Measurements from ENCODE around the gene NGLY1.

NGLY1 gene

GRCh38 chr3:25783661-25784512 lies 644 bp upstream of the NGLY1 start:
- DNase-seq (ENCODE audit: low read depth in 1 of 2, low spot score in 1 of 2) = peak in 1 of 2 donors; percentile 5

GRCh38 chr3:25782636-25782937 lies 656 bp downstream of the NGLY1 start:
- no peak for DNase-seq (ENCODE audit: low read depth in 1 of 2, low spot score in 1 of 2)

GRCh38 chr3:25781758-25782594 lies 1.3 kb downstream of the NGLY1 start:
- no peak for DNase-seq (ENCODE audit: low read depth in 1 of 2, low spot score in 1 of 2)

- no peak for DNase-seq (ENCODE audit: low read depth in 1 of 2, low spot score in 1 of 2)
These were observed 2.0 kb downstream of the NGLY1 start for GRCh38 chr3:25781145-25781757.

- DNase-seq (ENCODE audit: low read depth in 1 of 2, low spot score in 1 of 2) = no peak
These were observed 2.6 kb downstream of the NGLY1 start for GRCh38 chr3:25780618-25781017.

GRCh38 chr3:25775936-25776335 lies 7.3 kb downstream of the NGLY1 start:
- DNase-seq (ENCODE audit: low read depth in 1 of 2, low spot score in 1 of 2) = no peak

GRCh38 chr3:25768851-25769250 lies 14.4 kb downstream of the NGLY1 start:
- no peak for DNase-seq (ENCODE audit: low read depth in 1 of 2, low spot score in 1 of 2)

GRCh38 chr3:25751725-25752124 lies 31.5 kb downstream of the NGLY1 start:
- DNase-seq (ENCODE audit: low read depth in 1 of 2, low spot score in 1 of 2) = no peak

- DNase-seq (ENCODE audit: low read depth in 1 of 2, low spot score in 1 of 2) = no peak
These were observed 32.2 kb downstream of the NGLY1 start for GRCh38 chr3:25751048-25751447.

GRCh38 chr3:25749031-25749581 lies 34.1 kb downstream of the NGLY1 start:
- DNase-seq (ENCODE audit: low read depth in 1 of 2, low spot score in 1 of 2) = no peak

- DNase-seq (ENCODE audit: low read depth in 1 of 2, low spot score in 1 of 2) = no peak
These were observed 35.1 kb downstream of the NGLY1 start for GRCh38 chr3:25748189-25748588.

GRCh38 chr3:25747033-25747432 lies 36.2 kb downstream of the NGLY1 start:
- no peak for DNase-seq (ENCODE audit: low read depth in 1 of 2, low spot score in 1 of 2)

- DNase-seq (ENCODE audit: low read depth in 1 of 2, low spot score in 1 of 2) = no peak
These were observed 38.8 kb downstream of the NGLY1 start for GRCh38 chr3:25744470-25744869.

- no peak for DNase-seq (ENCODE audit: low read depth in 1 of 2, low spot score in 1 of 2)
These were observed 55.1 kb downstream of the NGLY1 start for GRCh38 chr3:25728101-25728500.

- no peak for DNase-seq (ENCODE audit: low read depth in 1 of 2, low spot score in 1 of 2)
These were observed 55.9 kb downstream of the NGLY1 start for GRCh38 chr3:25727316-25727715.

GRCh38 chr3:25725810-25726209 lies 57.4 kb downstream of the NGLY1 start:
- no peak for DNase-seq (ENCODE audit: low read depth in 1 of 2, low spot score in 1 of 2)

GRCh38 chr3:25724948-25725645 lies 58.1 kb downstream of the NGLY1 start:
- no peak for DNase-seq (ENCODE audit: low read depth in 1 of 2, low spot score in 1 of 2)

- DNase-seq (ENCODE audit: low read depth in 1 of 2, low spot score in 1 of 2) = no peak
These were observed 59.4 kb downstream of the NGLY1 start for GRCh38 chr3:25723802-25724201.

GRCh38 chr3:25719321-25719720 lies 63.9 kb downstream of the NGLY1 start:
- DNase-seq (ENCODE audit: low read depth in 1 of 2, low spot score in 1 of 2) = no peak

GRCh38 chr3:25713341-25713985 lies 69.8 kb downstream of the NGLY1 start:
- DNase-seq (ENCODE audit: low read depth in 1 of 2, low spot score in 1 of 2) = no peak

- DNase-seq (ENCODE audit: low read depth in 1 of 2, low spot score in 1 of 2) = no peak
These were observed 72.2 kb downstream of the NGLY1 start for GRCh38 chr3:25711090-25711489.
